Fibroblast of skin of left biceps (primary cell): ENCODE results near the gene ANKRD63.

ENCODE experiments used
- DNase-seq, 2 experiments: peaks; one replicate each; pipeline ENCODE4 v3.0.0-alpha.2; 2013; ENCODE audit warnings: low read depth in 2 of 2

ANKRD63 gene

GRCh38 chr15:40257656-40258450, 25.0 kb downstream of the ANKRD63 start:
- DNase-seq: no peak

- peak in 1 of 2 experiments; percentile 21 for DNase-seq
These were observed 26.1 kb downstream of the ANKRD63 start for GRCh38 chr15:40256638-40257235.

GRCh38 chr15:40255033-40255432, 27.8 kb downstream of the ANKRD63 start:
- no peak for DNase-seq

- DNase-seq: no peak
These were observed 28.4 kb downstream of the ANKRD63 start for GRCh38 chr15:40254452-40254851.

- no peak for DNase-seq
These were observed 29.6 kb downstream of the ANKRD63 start for GRCh38 chr15:40253167-40253790.

GRCh38 chr15:40252438-40253166, 30.3 kb downstream of the ANKRD63 start:
- no peak for DNase-seq

- DNase-seq: no peak
These were observed 30.8 kb downstream of the ANKRD63 start for GRCh38 chr15:40252141-40252437.

GRCh38 chr15:40251486-40252140, 31.3 kb downstream of the ANKRD63 start:
- DNase-seq: no peak

- DNase-seq: no peak
These were observed 31.9 kb downstream of the ANKRD63 start for GRCh38 chr15:40250771-40251483.

GRCh38 chr15:40250304-40250656, 32.6 kb downstream of the ANKRD63 start:
- DNase-seq: no peak

GRCh38 chr15:40249477-40250303, 33.2 kb downstream of the ANKRD63 start:
- DNase-seq: no peak

GRCh38 chr15:40248006-40248783, 34.7 kb downstream of the ANKRD63 start:
- no peak for DNase-seq

- DNase-seq: no peak
These were observed 35.4 kb downstream of the ANKRD63 start for GRCh38 chr15:40247406-40247971.

GRCh38 chr15:40246496-40247280, 36.2 kb downstream of the ANKRD63 start:
- no peak for DNase-seq

- no peak for DNase-seq
These were observed 37.0 kb downstream of the ANKRD63 start for GRCh38 chr15:40245666-40246450.

GRCh38 chr15:40244961-40245523, 37.8 kb downstream of the ANKRD63 start:
- no peak for DNase-seq

GRCh38 chr15:40243126-40243810, 39.6 kb downstream of the ANKRD63 start:
- no peak for DNase-seq
